Thoracic aorta (tissue), 2 donors: ENCODE measurements around the gene MYO15B. TPM values are rescaled to one million over a fixed set of nuclear protein-coding genes. Genes with fewer than 3 reads are reported as not detected.

Experiments
- ATAC-seq: fragments of 150-250 bp; one replicate; pipeline ENCODE4 v1.8.0; 2017; ENCODE audit warnings: low read depth; ENCODE audit not compliant: insufficient number of reproducible peaks, low FRiP score
- DNase-seq: peaks from one replicate; pipeline ENCODE4 v3.0.0-alpha.2; 2020; ENCODE audit warnings: low spot score
- H3K27ac ChIP-seq, 2 donors: fragments of 200-600 bp; sonication (generic); 1 replicate in 1 of 2; 2 replicates in 1 of 2; pipeline ENCODE4 v1.5.1; 2016; ENCODE audit warnings: mild to moderate bottlenecking in 2 of 2, moderate library complexity in 2 of 2
- H3K27me3 ChIP-seq: fragments of 200-600 bp; sonication (generic); replicated peaks from 2 replicates; pipeline ENCODE4 v1.6.0; 2016; ENCODE audit warnings: mild to moderate bottlenecking; ENCODE audit not compliant: insufficient read depth
- H3K36me3 ChIP-seq: fragments of 200-600 bp; sonication (generic); one replicate; pipeline ENCODE4 v1.5.1; 2016
- H3K4me1 ChIP-seq, 2 donors: fragments of 200-600 bp; sonication (generic); 1 replicate in 1 of 2; 2 replicates in 1 of 2; pipeline versions ENCODE4 v1.5.1 to v1.6.0; 2016; ENCODE audit warnings: low read depth in 2 of 2, mild to moderate bottlenecking in 1 of 2; ENCODE audit not compliant: control insufficient read depth in 1 of 2
- H3K4me3 ChIP-seq: fragments of 200-600 bp; sonication (generic); 2 replicates; pipeline ENCODE4 v1.5.1; 2016; ENCODE audit warnings: mild to moderate bottlenecking
- H3K9me3 ChIP-seq: fragments of 200-600 bp; sonication (generic); 2 replicates; pipeline ENCODE4 v1.5.1; 2016
- CTCF ChIP-seq: fragments of 200-600 bp; sonication (generic); IDR thresholded peaks from one replicate; pipeline ENCODE4 v1.5.1; 2019; ENCODE audit warnings: antibody characterized with exemption
- total RNA-seq, 2 donors: library from RNA; depleted of rRNA; stranded (reverse); fragments of >200 nt; gene quantifications; one replicate each; pipeline versions ENCODE4 v1.1.0 to v1.2.3, GENCODE V29; 2016

The MYO15B gene
- total RNA-seq, 2 donors from 2014 or later = 103 to 151 TPM

GRCh38 chr17:75564195-75564594 lies 23.4 kb upstream of the MYO15B start:
- ATAC-seq (no peak), DNase-seq (no peak)
- H3K27ac ChIP-seq = no peak overlapping the region
- no peaks in the 10 kb centered on the region for H3K9me3 ChIP-seq
- peaks cover 2% of the 10 kb centered on the region for H3K36me3 ChIP-seq
- TF ChIP-seq CTCF = no peak
- no peaks in the 10 kb centered on the region for H3K27me3 ChIP-seq
- H3K4me3 ChIP-seq = no peak overlapping the region
- no peaks in the 10 kb centered on the region for H3K4me1 ChIP-seq

- no peak for DNase-seq
- Histone ChIP-seq H3K27ac (no peak overlapping the region), H3K9me3 (no peaks in the 10 kb centered on the region), H3K4me1 (no peaks in the 10 kb centered on the region), H3K4me3 (no peak overlapping the region), H3K36me3 (peaks cover 2% of the 10 kb centered on the region), H3K27me3 (no peaks in the 10 kb centered on the region)
- no peak for ATAC-seq
- TF ChIP-seq CTCF = no peak
Measured at GRCh38 chr17:75565066-75565465, 22.5 kb upstream of the MYO15B start.

DNA sequence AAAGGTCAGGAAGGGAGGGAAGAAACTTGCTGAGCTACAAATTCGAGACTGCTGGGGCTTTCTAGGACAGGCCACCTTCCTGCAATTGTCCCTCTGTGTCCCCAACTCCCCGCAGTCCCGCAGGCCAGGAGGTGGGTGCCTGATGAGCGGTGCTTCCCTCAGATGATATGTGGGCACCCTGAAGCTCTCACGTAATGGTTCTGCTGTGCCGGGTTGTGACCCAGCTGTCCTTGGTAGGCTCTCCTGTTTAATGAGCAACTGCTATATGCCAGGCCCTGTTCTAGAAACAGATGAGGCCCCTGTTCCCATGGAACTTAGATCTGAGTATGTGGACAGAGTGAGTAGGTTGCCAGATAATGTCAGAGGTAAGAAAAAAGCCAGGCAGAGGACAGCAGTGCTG lies 22.0 kb upstream of the MYO15B start:
- H3K27me3 ChIP-seq = no peaks in the 10 kb centered on the region
- ATAC-seq (no peak), DNase-seq (no peak)
- no peaks in the 10 kb centered on the region for H3K4me1 ChIP-seq
- no peaks in the 10 kb centered on the region for H3K9me3 ChIP-seq
- TF ChIP-seq CTCF = no peak
- no peak overlapping the region for H3K27ac ChIP-seq
- no peak overlapping the region for H3K4me3 ChIP-seq
- peaks cover 2% of the 10 kb centered on the region for H3K36me3 ChIP-seq

DNA sequence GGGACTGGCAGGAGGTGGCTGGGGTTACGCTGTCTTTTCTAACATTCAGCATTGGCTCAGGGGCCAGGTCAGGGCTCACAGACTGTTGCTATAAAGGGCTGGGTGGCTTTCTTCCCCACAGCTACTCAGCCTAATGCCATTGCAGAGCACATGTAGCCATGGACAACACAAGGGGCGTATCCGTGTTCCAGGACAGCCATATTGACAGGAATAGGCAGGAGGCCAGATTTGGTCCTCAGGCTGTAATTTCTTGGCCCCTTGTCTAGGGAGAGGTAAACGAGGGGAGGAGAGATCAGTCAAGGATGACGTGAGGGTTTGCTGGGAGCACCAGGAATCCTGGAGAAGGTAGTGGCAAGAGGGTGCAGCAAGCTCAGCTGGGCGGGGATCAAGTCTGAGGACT lies 21.2 kb upstream of the MYO15B start:
- Histone ChIP-seq H3K4me3 (no peak overlapping the region), H3K27me3 (no peaks in the 10 kb centered on the region), H3K9me3 (no peaks in the 10 kb centered on the region), H3K27ac (no peak overlapping the region), H3K4me1 (no peaks in the 10 kb centered on the region), H3K36me3 (peaks cover 2% of the 10 kb centered on the region)
- DNase-seq = no peak
- TF ChIP-seq CTCF = no peak
- no peak for ATAC-seq

- no peak for ATAC-seq
- H3K4me1 ChIP-seq = no peaks in the 10 kb centered on the region
- no peaks in the 10 kb centered on the region for H3K27me3 ChIP-seq
- H3K9me3 ChIP-seq = no peaks in the 10 kb centered on the region
- DNase-seq = no peak
- no peak for TF ChIP-seq CTCF
- H3K36me3 ChIP-seq = peaks cover 2% of the 10 kb centered on the region
- no peak overlapping the region for H3K27ac ChIP-seq
- no peak overlapping the region for H3K4me3 ChIP-seq
Measured at GRCh38 chr17:75566834-75567233, 20.8 kb upstream of the MYO15B start.
